Mesenchymal stem cell (in vitro differentiated cells and primary cell): ENCODE results near the gene ANKDD1A.

ENCODE experiments used
- DNase-seq: peaks from one replicate; pipeline ENCODE4 v3.0.0-alpha.2; 2013
- H2AFZ ChIP-seq: one replicate; pipeline ENCODE4 v1.6.1; 2013; ENCODE audit warnings: low read depth, mild to moderate bottlenecking, control low read depth, inconsistent platforms, low read length, moderate library complexity
- H2AK5ac ChIP-seq: 2 replicates; pipeline ENCODE4 v1.6.1; 2013; ENCODE audit warnings: low read length, moderate library complexity, mild to moderate bottlenecking, inconsistent platforms; ENCODE audit not compliant: severe bottlenecking
- H2BK120ac ChIP-seq: one replicate; pipeline ENCODE4 v1.6.1; 2013; ENCODE audit warnings: low read depth, mild to moderate bottlenecking, inconsistent platforms, low read length, moderate library complexity
- H2BK12ac ChIP-seq, 2 experiments: one replicate each; pipeline ENCODE4 v1.6.1; 2013; ENCODE audit warnings: inconsistent platforms in 2 of 2, low read length in 2 of 2, mild to moderate bottlenecking in 2 of 2, moderate library complexity in 2 of 2, control low read depth in 1 of 2
- H2BK15ac ChIP-seq: one replicate; pipeline ENCODE4 v1.6.1; 2013; ENCODE audit warnings: mild to moderate bottlenecking, low read depth, inconsistent platforms; ENCODE audit not compliant: poor library complexity, severe bottlenecking
- H2BK5ac ChIP-seq: 2 replicates; pipeline ENCODE4 v1.6.1; 2013; ENCODE audit warnings: low read depth, mild to moderate bottlenecking, low read length, control low read depth, inconsistent platforms; ENCODE audit not compliant: poor library complexity, severe bottlenecking
- H3K14ac ChIP-seq, 2 experiments: one replicate each; pipeline ENCODE4 v1.6.1; 2013; ENCODE audit warnings: inconsistent platforms in 2 of 2, low read length in 2 of 2, control low read depth in 1 of 2, mild to moderate bottlenecking in 1 of 2, moderate library complexity in 1 of 2
- H3K18ac ChIP-seq, 2 experiments: one replicate each; pipeline ENCODE4 v1.6.1; 2013; ENCODE audit warnings: inconsistent platforms in 2 of 2, low read length in 2 of 2, control low read depth in 1 of 2, low read depth in 1 of 2, mild to moderate bottlenecking in 1 of 2
- H3K23ac ChIP-seq, 2 experiments: one replicate each; pipeline ENCODE4 v1.6.1; 2013; ENCODE audit warnings: inconsistent platforms in 2 of 2, low read length in 2 of 2, mild to moderate bottlenecking in 2 of 2, moderate library complexity in 2 of 2, control low read depth in 1 of 2
- H3K27ac ChIP-seq: 2 replicates; pipeline ENCODE4 v1.5.1; 2013; ENCODE audit warnings: mild to moderate bottlenecking, moderate library complexity, low read length, control low read depth, inconsistent platforms; ENCODE audit not compliant: poor library complexity, severe bottlenecking
- H3K27me3 ChIP-seq, 2 experiments: 2 replicates each; pipeline versions ENCODE4 v1.6.1 to v1.7.0; 2013; ENCODE audit warnings: low read length in 2 of 2, mild to moderate bottlenecking in 2 of 2, moderate library complexity in 2 of 2, control low read depth in 1 of 2, inconsistent platforms in 1 of 2; ENCODE audit not compliant: control insufficient read depth in 1 of 2, insufficient read depth in 1 of 2
- H3K36me3 ChIP-seq, 2 experiments: 2 replicates each; pipeline versions ENCODE4 v1.6.1 to v1.7.0; 2013; ENCODE audit warnings: low read length in 2 of 2, control low read depth in 1 of 2, inconsistent platforms in 1 of 2, low read depth in 1 of 2, mild to moderate bottlenecking in 1 of 2; ENCODE audit not compliant: insufficient read depth in 2 of 2, control insufficient read depth in 1 of 2
- H3K4ac ChIP-seq, 2 experiments: one replicate each; pipeline ENCODE4 v1.6.1; 2013; ENCODE audit warnings: inconsistent platforms in 2 of 2, low read length in 2 of 2, mild to moderate bottlenecking in 2 of 2, moderate library complexity in 2 of 2, control low read depth in 1 of 2, low read depth in 1 of 2
- H3K4me1 ChIP-seq: 2 replicates; pipeline ENCODE4 v1.6.1; 2013; ENCODE audit warnings: low read depth, low read length, control low read depth; ENCODE audit not compliant: control insufficient read depth, insufficient read depth
- H3K4me2 ChIP-seq: 2 replicates; pipeline ENCODE4 v1.6.1; 2013; ENCODE audit warnings: low read length, mild to moderate bottlenecking, inconsistent platforms; ENCODE audit not compliant: poor library complexity, severe bottlenecking
- H3K4me3 ChIP-seq, 2 experiments: 2 replicates each; pipeline versions ENCODE4 v1.5.1 to v1.7.0; 2013; ENCODE audit warnings: low read length in 2 of 2, mild to moderate bottlenecking in 2 of 2, control low read depth in 1 of 2, low read depth in 1 of 2; ENCODE audit not compliant: insufficient read depth in 1 of 2
- H3K79me1 ChIP-seq: replicated peaks from 2 replicates; pipeline ENCODE4 v1.6.1; 2013; ENCODE audit warnings: mild to moderate bottlenecking, control low read depth, low read length, inconsistent platforms; ENCODE audit not compliant: poor library complexity, severe bottlenecking
- H3K9ac ChIP-seq: 2 replicates; pipeline ENCODE4 v1.7.0; 2013; ENCODE audit warnings: mild to moderate bottlenecking, low read length, moderate library complexity
- H3K9me3 ChIP-seq: 2 replicates; pipeline ENCODE4 v1.7.0; 2013; ENCODE audit warnings: mild to moderate bottlenecking, low read length; ENCODE audit not compliant: control insufficient read depth
- H4K8ac ChIP-seq: one replicate; pipeline ENCODE4 v1.6.1; 2013; ENCODE audit warnings: inconsistent platforms, mild to moderate bottlenecking, low read length, moderate library complexity
- H4K91ac ChIP-seq: one replicate; pipeline ENCODE4 v1.6.1; 2013; ENCODE audit warnings: mild to moderate bottlenecking, low read length, inconsistent platforms
- WGBS: methylation state at CpG from one replicate; pipeline ENCODE4 v1.1.7; 2013; ENCODE audit warnings: mixed read lengths; 5-methylcytosine and 5-hydroxymethylcytosine counted together

The ANKDD1A gene

DNA sequence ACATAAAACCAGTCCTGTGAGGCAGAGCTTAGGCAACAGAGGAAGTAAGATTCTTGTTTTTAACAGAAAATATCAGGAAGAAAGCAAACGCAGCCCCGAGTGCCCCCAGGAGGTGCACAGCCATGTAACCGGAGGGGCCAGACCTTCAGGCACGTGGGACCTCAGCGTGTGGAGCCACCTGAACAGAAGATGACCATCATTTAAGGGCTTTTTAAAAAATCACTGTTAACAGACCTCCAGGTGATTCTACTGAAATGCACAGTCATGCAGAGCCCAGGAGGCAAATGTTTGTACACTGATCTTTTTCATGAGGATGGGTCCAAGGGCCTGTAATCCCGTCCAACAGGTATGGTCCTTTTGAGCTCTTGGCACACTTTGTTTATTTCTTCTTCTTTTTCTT lies 39.2 kb downstream of the ANKDD1A start:
- Histone ChIP-seq H4K8ac (no peak overlapping the region), H3K23ac (no peak overlapping the region), H3K4ac (no peak overlapping the region), H3K18ac (no peak overlapping the region), H2BK15ac (no peak overlapping the region), H2AK5ac (no peak overlapping the region), H3K4me2 (no peak overlapping the region), H3K27me3 (no peaks in the 10 kb centered on the region), H2BK120ac (no peak overlapping the region), H2AFZ (no peak overlapping the region), H3K9me3 (no peaks in the 10 kb centered on the region), H3K14ac (no peak overlapping the region), H3K4me3 (no peak overlapping the region), H3K9ac (no peak overlapping the region), H2BK12ac (no peak overlapping the region), H3K36me3 (peaks cover 9 to 12% of the 10 kb centered on the region in 2 experiments), H3K27ac (peak overlapping the region; percentile 4), H2BK5ac (no peak overlapping the region), H3K79me1 (no peaks in the 10 kb centered on the region), H4K91ac (no peak overlapping the region), H3K4me1 (no peaks in the 10 kb centered on the region)
- 89% methylated on average over 6 of the region's 6 CpGs for WGBS
- DNase-seq, result no peak

DNA sequence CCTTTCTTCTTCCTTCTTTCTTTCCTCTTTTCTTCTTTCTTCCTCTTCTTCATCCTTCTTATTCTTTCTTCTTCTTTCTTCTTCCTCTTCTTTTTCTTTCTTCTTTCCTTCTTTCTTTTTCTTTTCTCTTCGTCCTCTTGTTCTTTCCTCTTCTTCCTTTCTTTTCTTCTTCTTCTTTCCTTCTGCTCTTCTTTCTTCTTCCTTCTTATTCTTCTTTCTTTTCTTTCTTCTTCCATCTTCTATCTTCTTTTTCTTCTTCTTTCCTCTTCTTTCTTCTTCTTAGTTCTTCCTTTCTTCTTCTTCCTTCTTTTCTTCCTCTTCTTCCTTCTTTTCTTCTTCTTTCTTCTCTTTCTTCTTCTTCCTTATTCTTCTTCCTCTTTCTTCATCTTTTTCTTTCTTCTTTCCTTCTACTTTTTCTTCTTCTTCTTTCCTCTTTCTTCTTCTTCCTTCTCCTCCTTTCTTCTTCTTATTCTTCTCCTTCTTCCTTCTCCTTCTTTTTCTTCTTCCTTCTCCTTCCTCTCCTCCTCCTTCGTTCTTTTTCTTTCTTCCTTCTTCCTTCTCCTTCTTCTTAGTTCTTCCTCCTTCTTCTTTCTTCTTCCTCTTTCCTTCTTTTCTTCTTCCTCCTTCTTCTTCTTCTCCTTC lies 40.2 kb downstream of the ANKDD1A start:
- Histone ChIP-seq H4K8ac (no peak overlapping the region), H4K91ac (no peak overlapping the region), H3K14ac (no peak overlapping the region), H3K9ac (no peak overlapping the region), H2AFZ (no peak overlapping the region), H3K9me3 (no peaks in the 10 kb centered on the region), H3K23ac (no peak overlapping the region), H3K27me3 (no peaks in the 10 kb centered on the region), H2BK15ac (no peak overlapping the region), H3K4me3 (no peak overlapping the region), H2AK5ac (no peak overlapping the region), H3K4ac (no peak overlapping the region), H3K4me1 (no peaks in the 10 kb centered on the region), H3K27ac (no peak overlapping the region), H3K18ac (no peak overlapping the region), H2BK5ac (no peak overlapping the region), H2BK120ac (no peak overlapping the region), H2BK12ac (no peak overlapping the region), H3K4me2 (no peak overlapping the region), H3K36me3 (peaks cover 17 to 18% of the 10 kb centered on the region in 2 experiments), H3K79me1 (no peaks in the 10 kb centered on the region)
- no peak for DNase-seq
- whole genome bisulfite sequencing, result 95% methylated on average over 2 of the region's 2 CpGs

DNA sequence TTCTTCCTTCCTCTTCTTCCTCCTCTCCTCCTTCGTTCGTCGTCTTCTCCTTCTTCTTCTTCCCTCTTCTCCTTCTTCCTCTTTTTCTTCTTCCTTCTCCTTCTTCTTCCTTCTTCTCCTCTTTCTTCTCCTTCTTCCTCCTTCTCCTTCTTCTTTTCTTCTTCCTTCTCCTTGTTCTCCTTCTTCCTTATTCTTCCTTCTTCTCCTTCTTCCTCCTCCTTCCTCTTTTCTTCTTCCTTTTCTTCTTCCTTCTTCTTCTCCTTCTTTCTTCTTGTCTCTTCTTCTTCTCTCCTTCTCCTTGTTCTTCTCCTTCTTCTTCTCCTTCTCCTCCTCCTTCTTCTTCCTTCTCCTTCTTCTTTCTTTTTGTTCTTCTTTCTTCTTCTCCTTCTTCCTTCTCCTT lies 42.7 kb downstream of the ANKDD1A start:
- Histone ChIP-seq H4K91ac (no peak overlapping the region), H3K14ac (no peak overlapping the region), H2AFZ (no peak overlapping the region), H3K9ac (no peak overlapping the region), H2BK12ac (no peak overlapping the region), H3K27me3 (no peaks in the 10 kb centered on the region), H3K4me2 (no peak overlapping the region), H3K23ac (no peak overlapping the region), H3K9me3 (no peaks in the 10 kb centered on the region), H2BK120ac (no peak overlapping the region), H2BK5ac (no peak overlapping the region), H3K27ac (no peak overlapping the region), H3K4ac (no peak overlapping the region), H3K4me1 (no peaks in the 10 kb centered on the region), H2AK5ac (no peak overlapping the region), H3K36me3 (peaks cover 25 to 43% of the 10 kb centered on the region in 2 experiments), H3K4me3 (no peak overlapping the region), H3K79me1 (no peaks in the 10 kb centered on the region), H4K8ac (no peak overlapping the region), H3K18ac (no peak overlapping the region), H2BK15ac (no peak overlapping the region)
- WGBS, result 98% methylated on average over 2 of the region's 3 CpGs
- no peak for DNase-seq

DNA sequence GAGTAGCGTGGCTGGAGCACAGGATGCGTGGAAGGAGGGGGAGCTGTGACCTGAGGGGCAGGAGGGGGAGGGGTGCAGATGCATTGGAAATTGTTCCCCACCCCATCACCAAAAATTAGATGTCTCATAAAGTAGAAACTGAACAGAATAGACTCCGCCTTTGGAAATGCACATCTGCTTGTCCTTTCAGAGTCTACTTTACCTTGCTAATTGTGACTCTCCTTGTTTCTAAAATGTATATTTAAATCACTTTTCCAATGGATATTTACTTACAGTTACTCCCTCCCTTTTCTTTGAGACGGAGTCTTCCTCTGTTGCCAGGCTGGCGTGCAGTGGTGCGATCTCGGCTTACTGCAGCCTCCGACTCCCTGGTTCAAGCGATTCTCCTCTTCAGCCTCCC lies 47.4 kb downstream of the ANKDD1A start:
- Histone ChIP-seq H2BK15ac (no peak overlapping the region), H2AFZ (no peak overlapping the region), H3K27ac (no peak overlapping the region), H3K36me3 (peaks cover 51 to 90% of the 10 kb centered on the region in 2 experiments), H2BK12ac (no peak overlapping the region), H3K4me1 (no peaks in the 10 kb centered on the region), H2AK5ac (no peak overlapping the region), H3K18ac (no peak overlapping the region), H4K91ac (no peak overlapping the region), H3K9me3 (no peaks in the 10 kb centered on the region), H3K9ac (no peak overlapping the region), H3K23ac (no peak overlapping the region), H2BK5ac (no peak overlapping the region), H3K14ac (no peak overlapping the region), H4K8ac (no peak overlapping the region), H3K4ac (no peak overlapping the region), H3K4me3 (no peak overlapping the region), H2BK120ac (no peak overlapping the region), H3K4me2 (no peak overlapping the region), H3K79me1 (peaks cover 2% of the 10 kb centered on the region), H3K27me3 (no peaks in the 10 kb centered on the region)
- DNase-seq, result no peak
- WGBS, result 97% methylated on average over 7 of the region's 9 CpGs
